ENCODE data around the gene EPB41L3. TPM values are rescaled to one million over a fixed set of nuclear protein-coding genes. Genes with fewer than 3 reads are reported as not detected.

EPB41L3 gene
- total and polyA plus RNA-seq, 12 donors, result 36.5 to 236 (median 140) TPM

- WGBS, 4 donors, result 74 to 87% (median 85%) methylated on average over 2 of the region's 2 CpGs
- intact Hi-C loops (cut with DNase I), result no loop called here
- no peaks in the 10 kb centered on the region for H3K27me3 ChIP-seq
- no peaks in the 10 kb centered on the region for H3K36me3 ChIP-seq (replicated peaks in 1 of 2)
- H3K9me3 ChIP-seq (replicated peaks in 1 of 3), result no peaks in the 10 kb centered on the region
- DNase-seq, result no peak
- H3K27ac ChIP-seq, result no peak overlapping the region
- TF ChIP-seq CTCF (IDR thresholded peaks at IDR 0.05) (no peak), POLR2A (IDR thresholded peaks at IDR 0.05) (no peak)
- no peak overlapping the region for H3K4me3 ChIP-seq
- H3K4me1 ChIP-seq (replicated peaks in 1 of 2), result no peaks in the 10 kb centered on the region
Observed at GRCh38 chr18:5350636-5351035, 193.2 kb downstream of the EPB41L3 start.

Other genes with a start within 250 kb of the EPB41L3 start
- gene ZBTB14, start 248.3 kb downstream of the EPB41L3 start, total RNA-seq, result 10 to 100 TPM in 6 of 9 donors, 1 to 10 TPM in 3; 5.9 to 16.4 (median 11.2) TPM
- gene ZBTB14, start 248.3 kb downstream of the EPB41L3 start, polyA plus RNA-seq, result 10 to 100 TPM in 1 of 3 donors, 1 to 10 TPM in 2; 6.0 to 14.7 (median 6.9) TPM